PC-3 (cell line): ENCODE results near the gene CRELD2.
A peak's percentile ranks its signal among the peaks of the same experiment; 100 is the strongest.

Experiments used
- EZH2 ChIP-seq: fragments of 300-600 bp; sonication (generic); IDR thresholded peaks from one replicate; pipeline ENCODE4 v1.6.1; 2017; ENCODE audit warnings: antibody characterized with exemption, mild to moderate bottlenecking, low read length; ENCODE audit not compliant: unreplicated experiment
- EZH2phosphoT487 ChIP-seq: fragments of 300-600 bp; sonication (generic); IDR thresholded peaks from 2 replicates; pipeline ENCODE4 v1.6.1; 2018; ENCODE audit warnings: mild to moderate bottlenecking, antibody characterized with exemption, low read length, borderline replicate concordance
- TF ChIP-seq, protein P1 (sequence below): fragments of 300-600 bp; sonication (generic); conservative IDR thresholded peaks from 2 replicates; pipeline ENCODE4 v1.5.1; 2017; ENCODE audit warnings: antibody characterized with exemption, low read depth, mild to moderate bottlenecking, low read length

DNA sequence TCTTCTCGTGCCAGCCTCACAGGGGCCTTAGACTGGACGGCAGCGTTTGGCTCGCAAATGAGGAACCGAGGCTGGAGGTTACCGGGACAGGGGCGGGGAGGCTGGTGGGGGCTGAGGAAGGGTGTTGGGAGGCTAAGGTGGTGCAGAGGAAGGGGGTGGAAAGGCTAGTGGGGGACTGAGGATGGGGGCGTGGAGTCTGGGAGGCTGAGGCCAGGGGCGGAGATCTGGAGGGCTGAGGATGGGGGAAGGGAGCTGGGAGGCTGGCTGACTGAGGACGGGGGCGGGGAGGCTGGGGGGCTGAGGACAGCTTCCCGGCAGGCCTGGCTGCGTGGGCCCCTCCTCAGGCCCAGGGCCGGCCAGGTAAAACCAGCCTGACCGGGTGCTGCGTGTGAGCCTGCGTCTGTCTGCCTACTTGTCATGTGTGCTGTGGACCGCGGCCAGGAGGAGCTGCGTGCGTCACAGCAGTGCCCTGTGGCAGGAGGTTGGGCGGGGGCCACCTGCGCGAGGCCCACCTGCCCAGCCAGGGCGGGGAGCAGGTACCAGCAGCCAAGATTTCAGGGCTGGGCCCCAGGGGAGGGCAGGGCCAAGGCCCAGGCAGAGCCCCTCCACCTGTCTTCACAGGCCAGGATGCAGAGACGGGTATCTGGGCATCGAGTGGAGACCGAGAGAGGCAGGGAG is 32.7 kb downstream of the CRELD2 start:
- TF ChIP-seq, protein P1, sequence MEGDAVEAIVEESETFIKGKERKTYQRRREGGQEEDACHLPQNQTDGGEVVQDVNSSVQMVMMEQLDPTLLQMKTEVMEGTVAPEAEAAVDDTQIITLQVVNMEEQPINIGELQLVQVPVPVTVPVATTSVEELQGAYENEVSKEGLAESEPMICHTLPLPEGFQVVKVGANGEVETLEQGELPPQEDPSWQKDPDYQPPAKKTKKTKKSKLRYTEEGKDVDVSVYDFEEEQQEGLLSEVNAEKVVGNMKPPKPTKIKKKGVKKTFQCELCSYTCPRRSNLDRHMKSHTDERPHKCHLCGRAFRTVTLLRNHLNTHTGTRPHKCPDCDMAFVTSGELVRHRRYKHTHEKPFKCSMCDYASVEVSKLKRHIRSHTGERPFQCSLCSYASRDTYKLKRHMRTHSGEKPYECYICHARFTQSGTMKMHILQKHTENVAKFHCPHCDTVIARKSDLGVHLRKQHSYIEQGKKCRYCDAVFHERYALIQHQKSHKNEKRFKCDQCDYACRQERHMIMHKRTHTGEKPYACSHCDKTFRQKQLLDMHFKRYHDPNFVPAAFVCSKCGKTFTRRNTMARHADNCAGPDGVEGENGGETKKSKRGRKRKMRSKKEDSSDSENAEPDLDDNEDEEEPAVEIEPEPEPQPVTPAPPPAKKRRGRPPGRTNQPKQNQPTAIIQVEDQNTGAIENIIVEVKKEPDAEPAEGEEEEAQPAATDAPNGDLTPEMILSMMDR: no peak
- TF ChIP-seq EZH2 (no peak), EZH2phosphoT487 (peak; percentile 96)
